ENCODE data around the gene SENP1. TPM values are rescaled to one million over a fixed set of nuclear protein-coding genes. Genes with fewer than 3 reads are reported as not detected.

SENP1 gene
- total RNA-seq, 1 donor from 2014 or later, result 12.9 TPM

- no peak for DNase-seq (ENCODE audit: extremely low read depth, low read depth, low spot score)
These were observed 68.5 kb downstream of the SENP1 start for GRCh38 chr12:48037267-48037915.

GRCh38 chr12:48036818-48037217 is 69.1 kb downstream of the SENP1 start:
- no peak for DNase-seq (ENCODE audit: extremely low read depth, low read depth, low spot score)

- DNase-seq (ENCODE audit: extremely low read depth, low read depth, low spot score), result no peak
These were observed 70.8 kb downstream of the SENP1 start for GRCh38 chr12:48034835-48035805.

- no peak for DNase-seq (ENCODE audit: extremely low read depth, low read depth, low spot score)
These were observed 72.4 kb downstream of the SENP1 start for GRCh38 chr12:48033451-48033850.

GRCh38 chr12:48032597-48032996 is 73.3 kb downstream of the SENP1 start:
- no peak for DNase-seq (ENCODE audit: extremely low read depth, low read depth, low spot score)

- no peak for DNase-seq (ENCODE audit: extremely low read depth, low read depth, low spot score)
These were observed 74.5 kb downstream of the SENP1 start for GRCh38 chr12:48031135-48031960.

- DNase-seq (ENCODE audit: extremely low read depth, low read depth, low spot score), result no peak
These were observed 75.7 kb downstream of the SENP1 start for GRCh38 chr12:48030173-48030650.

- DNase-seq (ENCODE audit: extremely low read depth, low read depth, low spot score), result no peak
These were observed 76.2 kb downstream of the SENP1 start for GRCh38 chr12:48029491-48030172.

- no peak for DNase-seq (ENCODE audit: extremely low read depth, low read depth, low spot score)
These were observed 77.1 kb downstream of the SENP1 start for GRCh38 chr12:48028541-48029431.

GRCh38 chr12:48027183-48028002 is 78.5 kb downstream of the SENP1 start:
- no peak for DNase-seq (ENCODE audit: extremely low read depth, low read depth, low spot score)

- no peak for DNase-seq (ENCODE audit: extremely low read depth, low read depth, low spot score)
These were observed 79.6 kb downstream of the SENP1 start for GRCh38 chr12:48026060-48026827.

- no peak for DNase-seq (ENCODE audit: extremely low read depth, low read depth, low spot score)
These were observed 80.6 kb downstream of the SENP1 start for GRCh38 chr12:48025281-48025680.

- DNase-seq (ENCODE audit: extremely low read depth, low read depth, low spot score), result no peak
These were observed 81.1 kb downstream of the SENP1 start for GRCh38 chr12:48024735-48025134.

GRCh38 chr12:48023386-48023785 is 82.5 kb downstream of the SENP1 start:
- no peak for DNase-seq (ENCODE audit: extremely low read depth, low read depth, low spot score)

GRCh38 chr12:48022676-48023385 is 83.0 kb downstream of the SENP1 start:
- DNase-seq (ENCODE audit: extremely low read depth, low read depth, low spot score), result no peak

GRCh38 chr12:48022180-48022521 is 83.7 kb downstream of the SENP1 start:
- no peak for DNase-seq (ENCODE audit: extremely low read depth, low read depth, low spot score)

GRCh38 chr12:48021485-48022179 is 84.2 kb downstream of the SENP1 start:
- DNase-seq (ENCODE audit: extremely low read depth, low read depth, low spot score), result no peak
